ENCODE measurements around the gene KIAA1755.

The KIAA1755 gene

DNA sequence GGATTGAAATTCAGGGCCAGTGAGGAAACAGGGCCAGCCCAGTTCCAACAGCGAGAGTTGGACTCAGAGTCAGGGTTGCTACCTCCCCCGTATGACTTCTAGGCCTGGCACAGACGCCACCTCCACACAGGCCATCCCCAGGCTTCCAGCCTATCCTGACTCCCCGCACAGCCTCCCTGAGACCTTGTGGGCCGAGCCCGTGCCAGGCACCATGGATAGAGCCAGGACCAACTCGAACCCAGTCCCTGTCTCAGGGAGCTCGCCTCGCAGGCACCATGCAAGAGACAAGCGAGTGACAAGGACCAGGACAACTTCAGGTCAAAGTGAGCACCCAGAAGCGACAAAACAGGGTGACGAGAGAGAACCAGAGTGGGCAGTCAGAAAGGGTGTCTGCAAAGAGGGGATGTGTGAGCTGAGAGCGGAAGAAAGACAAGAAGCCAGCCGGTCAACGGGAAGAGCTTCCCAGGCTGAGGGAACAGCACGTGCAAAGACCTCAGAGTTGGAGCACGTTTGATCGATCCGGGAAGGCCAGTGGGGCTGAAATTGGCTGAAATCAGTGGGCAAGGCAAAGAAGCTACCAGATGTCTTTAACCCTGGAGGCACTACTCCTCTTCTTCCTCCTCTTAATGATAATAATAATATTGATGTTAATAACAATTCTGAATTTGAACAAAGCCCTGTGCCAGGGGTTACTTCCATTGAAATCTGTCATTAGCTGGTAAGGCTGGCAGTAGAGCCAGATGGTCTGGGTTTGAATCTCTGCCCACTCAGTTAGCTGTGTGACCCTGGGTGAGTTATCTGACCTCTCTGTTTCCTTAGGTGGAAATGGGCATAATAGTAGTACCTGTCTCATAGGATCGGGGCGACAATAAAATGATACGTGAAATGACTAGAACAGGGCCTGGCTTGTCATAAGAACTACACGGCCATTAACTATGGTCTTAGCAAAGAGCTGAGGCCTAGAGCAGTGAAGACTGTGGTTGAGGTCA is 45.0 kb downstream of the KIAA1755 start:
- H3K27ac ChIP-seq = peak overlapping the region; percentile 0; the same call in 1 of the 2 replicates
- no peak for TF ChIP-seq CTCF (conservative IDR thresholded peaks at IDR 0.05; ENCODE audit: low read depth)
- ChIA-PET CTCF (interaction anchor here (0.7 to 1.2 kb wide), 7 partner anchors 42 to 185 kb away, joined by 3 to 6 read pairs (median 4); no protein-coding TSS in a partner anchor), POLR2A (ENCODE audit: low non-redundant PET) (no interaction called here)
- no peak for DNase-seq (ENCODE audit: low spot score)

DNA sequence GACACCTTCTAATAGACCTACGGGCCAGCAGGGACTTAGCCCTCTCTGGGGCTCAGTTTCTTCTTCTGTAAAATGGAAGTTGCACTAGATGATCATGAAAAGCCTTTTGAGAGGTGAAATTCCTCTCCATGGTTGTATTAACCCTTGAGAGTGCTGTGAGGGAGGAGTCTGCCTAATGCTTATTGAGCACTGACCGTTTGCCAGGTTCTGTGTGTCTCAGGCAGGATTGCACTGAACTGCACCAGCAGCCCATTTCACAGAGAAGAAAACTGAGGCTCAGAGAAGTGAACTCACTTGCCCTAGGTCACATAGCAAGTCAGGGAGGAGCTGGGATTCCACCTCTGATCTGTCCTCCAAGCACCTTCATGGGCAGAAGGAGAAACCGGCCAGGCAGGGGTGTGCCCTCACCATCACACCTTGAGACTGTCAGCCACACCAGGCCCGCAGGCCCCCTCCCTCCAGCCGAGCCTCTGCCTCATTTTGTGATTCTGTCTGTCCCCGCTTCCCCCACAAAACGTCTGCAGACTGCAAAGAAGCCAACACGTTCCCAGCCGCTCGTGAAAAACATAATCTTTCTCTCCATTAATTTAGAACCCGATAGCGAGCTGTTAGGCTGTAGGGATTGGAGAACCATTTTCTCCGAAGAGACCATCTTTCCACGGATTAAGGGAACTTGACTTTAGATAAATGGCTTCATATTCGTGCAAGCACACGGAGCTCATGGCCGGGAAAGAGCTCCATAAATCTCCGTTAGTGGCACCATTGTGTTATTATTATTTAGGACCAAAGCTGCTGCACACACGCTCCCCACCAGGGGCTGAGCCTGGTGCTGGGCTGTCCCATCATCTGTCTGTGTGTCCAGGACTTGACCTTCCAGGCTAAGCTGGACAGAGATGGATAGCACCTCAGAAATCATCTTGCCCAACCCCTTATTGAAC is 46.0 kb downstream of the KIAA1755 start:
- ChIA-PET POLR2A (ENCODE audit: low non-redundant PET) (no interaction called here), CTCF (interaction anchor here (0.5 to 1.2 kb wide), 7 partner anchors 23 to 184 kb away, joined by 3 to 5 read pairs (median 4); no protein-coding TSS in a partner anchor)
- no peak for TF ChIP-seq CTCF (conservative IDR thresholded peaks at IDR 0.05; ENCODE audit: low read depth)
- DNase-seq (ENCODE audit: low spot score) = no peak
- H3K27ac ChIP-seq = no peak overlapping the region

- ChIA-PET POLR2A (ENCODE audit: low non-redundant PET) (no interaction called here), CTCF (interaction anchor here (0.7 to 1.3 kb wide), 3 partner anchors 10 to 156 kb away, joined by 3 to 8 read pairs (median 4); no protein-coding TSS in a partner anchor)
- TF ChIP-seq CTCF (conservative IDR thresholded peaks at IDR 0.05; ENCODE audit: low read depth) = no peak
- H3K27ac ChIP-seq = no peak overlapping the region
- no peak for DNase-seq (ENCODE audit: low spot score)
These were observed 47.0 kb downstream of the KIAA1755 start for GRCh38 chr20:38213607-38213940.

DNA sequence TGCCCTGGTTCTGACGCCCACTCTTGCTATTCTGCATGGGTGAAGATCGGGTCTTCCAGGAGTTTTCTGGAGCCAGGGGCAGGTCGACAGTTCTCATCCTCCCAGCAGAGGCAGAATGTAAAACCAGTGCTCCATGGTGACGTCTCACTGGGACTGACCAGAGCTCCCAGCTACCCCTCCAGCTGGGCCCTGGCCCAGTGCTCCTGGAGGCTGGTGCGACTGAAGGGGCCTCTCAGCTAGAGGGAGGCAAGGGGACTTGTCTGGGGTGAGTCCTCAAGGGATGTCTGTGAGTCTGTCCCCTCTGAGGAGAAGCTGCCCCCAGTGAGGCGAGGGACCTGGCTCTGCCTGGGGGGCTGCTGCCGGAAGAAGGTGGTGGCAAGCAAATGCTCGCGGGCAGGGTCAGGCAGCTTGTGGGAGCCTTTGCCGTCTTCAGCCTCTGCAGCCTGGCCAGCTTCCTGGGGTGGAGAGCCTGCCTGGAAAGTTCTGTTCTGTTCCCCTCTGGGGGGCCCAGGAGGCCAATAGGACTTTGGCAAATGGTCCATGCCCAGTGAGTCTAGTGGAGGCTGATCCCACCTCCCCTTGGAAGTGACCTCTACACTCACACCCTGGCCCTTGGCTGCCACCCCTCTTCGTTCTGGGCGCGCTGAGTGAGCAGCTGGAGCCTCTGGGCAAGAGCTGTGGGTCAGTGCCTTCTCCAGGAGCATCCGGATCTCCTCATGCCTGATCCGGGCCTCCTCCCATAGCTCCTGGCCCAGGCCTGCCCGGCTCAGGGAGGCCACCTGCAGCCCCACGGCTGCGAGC is 47.5 kb downstream of the KIAA1755 start:
- DNase-seq (ENCODE audit: low spot score) = no peak
- ChIA-PET POLR2A (ENCODE audit: low non-redundant PET) (no interaction called here), CTCF (interaction anchor here (0.7 to 1.3 kb wide), 4 partner anchors 11 to 155 kb away, joined by 3 to 8 read pairs (median 4); no protein-coding TSS in a partner anchor)
- H3K27ac ChIP-seq = no peak overlapping the region
- no peak for TF ChIP-seq CTCF (conservative IDR thresholded peaks at IDR 0.05; ENCODE audit: low read depth)

- DNase-seq (ENCODE audit: low spot score) = no peak
- no peak for TF ChIP-seq CTCF (conservative IDR thresholded peaks at IDR 0.05; ENCODE audit: low read depth)
- peak overlapping the region; percentile 49 for H3K27ac ChIP-seq
- ChIA-PET CTCF (interaction anchor here (2.9 kb wide), 1 partner anchor 10 kb away, joined by 12 read pairs; no protein-coding TSS in a partner anchor), POLR2A (ENCODE audit: low non-redundant PET) (no interaction called here)
These were observed 49.1 kb downstream of the KIAA1755 start for GRCh38 chr20:38211200-38212097.

All from RWPE1 (cell line).